ENCODE data around the gene FITM2. TPM values are rescaled to one million over a fixed set of nuclear protein-coding genes. Genes with fewer than 3 reads are reported as not detected.
A peak's percentile ranks its signal among the peaks of the same experiment; 100 is the strongest.
"Not testable (repeated sequence)": the region's sequence is repeated elsewhere in the genome, so short reads cannot be mapped to it uniquely, and the experiment has no call there.

Gene FITM2
- total RNA-seq, 1 experiment from 2014 or later: 7.6 TPM

GRCh38 chr20:44302026-44302669 lies 8.9 kb downstream of the FITM2 start:
- Histone ChIP-seq H3K4me3 (no peak overlapping the region), H3K27me3 (no peaks in the 10 kb centered on the region), H3K36me3 (peaks cover 11% of the 10 kb centered on the region), H3K9me3 (no peaks in the 10 kb centered on the region)
- DNase-seq: no peak

GRCh38 chr20:44301285-44301684 lies 9.7 kb downstream of the FITM2 start:
- no peaks in the 10 kb centered on the region for H3K27me3 ChIP-seq
- no peaks in the 10 kb centered on the region for H3K9me3 ChIP-seq
- peaks cover 8% of the 10 kb centered on the region for H3K36me3 ChIP-seq
- DNase-seq: no peak
- H3K4me3 ChIP-seq: no peak overlapping the region

- not testable (repeated sequence) for H3K4me3 ChIP-seq, DNase-seq, H3K27me3 ChIP-seq, H3K36me3 ChIP-seq, H3K9me3 ChIP-seq
Measured at GRCh38 chr20:44299011-44299535, 11.9 kb downstream of the FITM2 start.

- Histone ChIP-seq H3K4me3 (no peak overlapping the region), H3K9me3 (no peaks in the 10 kb centered on the region), H3K36me3 (peaks cover 5% of the 10 kb centered on the region; the same call in 1 of the 2 replicates), H3K27me3 (no peaks in the 10 kb centered on the region)
- no peak for DNase-seq
Measured at GRCh38 chr20:44297721-44298120, 13.3 kb downstream of the FITM2 start.

GRCh38 chr20:44296011-44296410 lies 15.0 kb downstream of the FITM2 start:
- no peak for DNase-seq
- Histone ChIP-seq H3K9me3 (no peaks in the 10 kb centered on the region), H3K27me3 (no peaks in the 10 kb centered on the region), H3K4me3 (no peak overlapping the region), H3K36me3 (no peaks in the 10 kb centered on the region)

GRCh38 chr20:44291754-44292153 lies 19.2 kb downstream of the FITM2 start:
- Histone ChIP-seq H3K27me3 (no peaks in the 10 kb centered on the region), H3K9me3 (no peaks in the 10 kb centered on the region), H3K4me3 (no peak overlapping the region), H3K36me3 (no peaks in the 10 kb centered on the region)
- DNase-seq: no peak

- H3K9me3 ChIP-seq: no peaks in the 10 kb centered on the region
- no peak for DNase-seq
- H3K27me3 ChIP-seq: no peaks in the 10 kb centered on the region
- H3K4me3 ChIP-seq: no peak overlapping the region
- no peaks in the 10 kb centered on the region for H3K36me3 ChIP-seq
Measured at GRCh38 chr20:44288252-44288651, 22.8 kb downstream of the FITM2 start.

GRCh38 chr20:44287272-44288097 lies 23.5 kb downstream of the FITM2 start:
- Histone ChIP-seq H3K36me3 (no peaks in the 10 kb centered on the region), H3K9me3 (no peaks in the 10 kb centered on the region), H3K27me3 (no peaks in the 10 kb centered on the region), H3K4me3 (no peak overlapping the region)
- peak; percentile 28 for DNase-seq

GRCh38 chr20:44284032-44284431 lies 27.0 kb downstream of the FITM2 start:
- Histone ChIP-seq H3K36me3 (no peaks in the 10 kb centered on the region), H3K27me3 (no peaks in the 10 kb centered on the region), H3K9me3 (no peaks in the 10 kb centered on the region), H3K4me3 (no peak overlapping the region)
- peak; percentile 27 for DNase-seq

GRCh38 chr20:44282192-44282591 lies 28.8 kb downstream of the FITM2 start:
- no peak overlapping the region for H3K4me3 ChIP-seq
- H3K27me3 ChIP-seq: no peaks in the 10 kb centered on the region
- H3K9me3 ChIP-seq: no peaks in the 10 kb centered on the region
- DNase-seq: no peak
- H3K36me3 ChIP-seq: no peaks in the 10 kb centered on the region

GRCh38 chr20:44280387-44280786 lies 30.6 kb downstream of the FITM2 start:
- H3K9me3 ChIP-seq: no peaks in the 10 kb centered on the region
- H3K27me3 ChIP-seq: no peaks in the 10 kb centered on the region
- DNase-seq: peak; percentile 15
- H3K4me3 ChIP-seq: no peak overlapping the region
- H3K36me3 ChIP-seq: no peaks in the 10 kb centered on the region

GRCh38 chr20:44279228-44279627 lies 31.8 kb downstream of the FITM2 start:
- no peak overlapping the region for H3K4me3 ChIP-seq
- H3K9me3 ChIP-seq: no peaks in the 10 kb centered on the region
- no peaks in the 10 kb centered on the region for H3K27me3 ChIP-seq
- DNase-seq: peak; percentile 92
- H3K36me3 ChIP-seq: no peaks in the 10 kb centered on the region

- no peak for DNase-seq
- Histone ChIP-seq H3K36me3 (no peaks in the 10 kb centered on the region), H3K27me3 (no peaks in the 10 kb centered on the region), H3K4me3 (no peak overlapping the region), H3K9me3 (no peaks in the 10 kb centered on the region)
Measured at GRCh38 chr20:44274303-44275017, 36.5 kb downstream of the FITM2 start.

GRCh38 chr20:44273231-44274215 lies 37.5 kb downstream of the FITM2 start:
- H3K4me3 ChIP-seq: no peak overlapping the region
- no peaks in the 10 kb centered on the region for H3K36me3 ChIP-seq
- no peak for DNase-seq
- H3K9me3 ChIP-seq: no peaks in the 10 kb centered on the region
- H3K27me3 ChIP-seq: no peaks in the 10 kb centered on the region

GRCh38 chr20:44271915-44272663 lies 38.9 kb downstream of the FITM2 start:
- Histone ChIP-seq H3K36me3 (no peaks in the 10 kb centered on the region), H3K4me3 (no peak overlapping the region), H3K9me3 (no peaks in the 10 kb centered on the region), H3K27me3 (no peaks in the 10 kb centered on the region)
- no peak for DNase-seq

Data from MG63 (cell line).